Stimulated activated CD4-positive, alpha-beta T cell treated with anti-CD3 and anti-CD28 coated beads, Interleukin-15, amount 100 ng/mL, for 24 hours (primary cell): Measurements from ENCODE around the gene OR4C3.
"Not testable (repeated sequence)": the region's sequence is repeated elsewhere in the genome, so short reads cannot be mapped to it uniquely, and the experiment has no call there.

ENCODE experiments used
- DNase-seq: peaks from one replicate; pipeline ENCODE4 v3.0.0-alpha.2; 2020

The OR4C3 gene

DNA sequence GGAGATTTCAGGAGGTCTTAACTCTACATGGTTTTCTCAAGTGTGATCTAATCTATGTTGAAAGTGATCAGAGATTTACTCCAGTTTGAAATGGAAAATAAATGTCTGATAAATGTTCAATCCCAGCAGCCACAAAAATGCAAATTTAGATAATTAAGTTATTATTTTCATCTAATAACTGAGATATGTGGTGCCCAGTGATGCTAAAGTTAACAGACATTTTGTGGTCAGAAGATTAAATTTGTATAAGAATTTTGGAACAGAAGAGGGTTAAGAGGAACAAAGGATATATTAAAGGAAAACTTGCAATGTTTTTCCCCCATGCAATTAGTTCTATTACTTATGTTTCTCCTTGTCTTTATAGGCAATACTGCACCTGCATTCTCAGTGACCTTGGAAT, at the start of gene OR4C3:
Gene OR4C3 (plus strand): TSS at position 301 of the 400 bp plus-strand sequence. CDS start 102 bp downstream, outside the sequence.
- not testable (repeated sequence) for DNase-seq

- DNase-seq: no peak
Observed at GRCh38 chr11:48305923-48306322, 18.8 kb upstream of the OR4C3 start, which contains the start of gene OR4S1. OR4S1 (plus strand) TSS chr11:48306223; CDS start chr11:48306223, 0 bp downstream.

DNA sequence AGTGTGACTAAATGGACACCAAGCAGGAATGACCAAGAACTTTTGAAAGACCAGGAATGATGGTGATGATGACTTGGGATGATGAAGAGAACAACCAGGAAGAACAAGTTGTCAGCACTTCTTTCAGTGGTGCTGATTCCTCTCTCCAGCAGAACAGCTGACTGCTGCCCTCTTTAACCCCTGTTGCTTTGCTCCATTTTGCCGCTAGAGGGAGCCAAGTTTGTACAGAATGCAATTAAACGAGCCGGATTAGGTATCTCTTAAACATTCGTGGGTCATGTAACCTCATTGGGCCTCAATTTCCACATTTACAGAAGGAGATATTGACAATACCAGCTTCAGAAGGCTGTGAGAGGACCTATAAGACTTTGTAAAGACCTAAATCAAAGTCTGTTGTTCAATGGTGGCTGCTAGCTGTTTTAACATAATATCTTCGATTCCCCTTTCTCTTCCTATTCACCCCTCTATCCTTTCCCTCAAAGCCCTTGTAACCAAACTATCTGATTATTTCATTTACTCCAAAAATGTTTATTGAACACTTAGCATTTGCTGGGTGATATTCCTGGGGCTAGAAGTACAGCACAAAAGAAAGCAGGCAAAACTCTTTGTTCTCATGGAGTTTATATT, 16.8 kb upstream of the OR4C3 start:
- peak; percentile 78 for DNase-seq

DNA sequence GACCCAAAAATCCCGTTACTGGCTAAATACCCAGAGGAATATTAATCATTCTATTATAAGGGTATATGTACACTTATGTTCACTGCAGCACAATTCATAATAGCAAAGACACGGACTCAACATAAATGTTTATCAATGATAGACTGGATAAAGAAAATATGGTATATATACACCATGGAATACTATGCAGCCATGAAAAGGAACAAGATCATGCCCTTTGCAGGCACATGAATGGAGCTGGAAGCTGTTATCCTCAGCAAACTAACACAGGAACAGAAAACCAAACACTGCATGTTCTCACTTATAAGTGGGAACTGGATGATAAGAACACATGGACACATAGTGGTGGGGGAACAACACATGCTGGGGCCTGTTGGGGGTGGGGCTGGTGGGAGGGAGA, 11.1 kb upstream of the OR4C3 start:
- not testable (repeated sequence) for DNase-seq

- DNase-seq: not testable (repeated sequence)
Observed at GRCh38 chr11:48319813-48320212, 4.9 kb upstream of the OR4C3 start.

- no peak for DNase-seq
Observed at GRCh38 chr11:48341466-48341865, 16.7 kb downstream of the OR4C3 start.

DNA sequence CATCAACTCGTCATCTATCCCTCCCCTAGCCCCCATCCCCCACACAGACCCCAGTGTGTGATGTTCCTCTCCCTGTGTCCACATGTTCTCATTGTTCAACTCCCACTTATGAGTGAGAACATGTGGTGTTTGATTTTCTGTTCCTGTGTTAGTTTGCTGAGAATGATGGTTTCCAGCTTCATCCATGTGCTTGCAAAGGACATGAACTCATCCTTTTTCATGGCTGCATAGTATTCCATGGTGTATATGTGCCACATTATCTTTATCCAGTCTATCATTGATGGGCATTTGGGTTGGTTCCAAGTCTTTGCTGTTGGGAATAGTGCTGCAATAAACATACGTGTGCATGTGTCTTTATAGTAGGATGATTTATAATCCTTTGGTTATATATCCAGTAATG, 17.8 kb downstream of the OR4C3 start:
- not testable (repeated sequence) for DNase-seq

DNA sequence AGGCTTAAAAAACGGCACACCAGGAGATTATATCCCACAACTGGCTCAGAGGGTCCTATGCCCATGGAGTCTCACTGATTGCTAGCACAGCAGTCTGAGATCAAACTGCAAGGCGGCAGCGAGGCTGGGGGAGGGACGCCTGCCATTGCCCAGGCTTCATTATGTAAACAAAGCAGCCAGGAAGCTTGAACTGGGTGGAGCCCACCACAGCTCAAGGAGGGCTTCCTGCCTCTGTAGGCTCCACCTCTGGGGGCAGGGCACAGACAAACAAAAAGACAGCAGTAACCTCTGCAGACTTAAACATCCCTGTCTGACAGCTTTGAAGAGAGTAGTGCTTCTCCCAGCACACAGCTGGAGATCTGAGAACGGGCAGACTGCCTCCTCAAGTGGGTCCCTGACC, 21.6 kb downstream of the OR4C3 start:
- not testable (repeated sequence) for DNase-seq

DNA sequence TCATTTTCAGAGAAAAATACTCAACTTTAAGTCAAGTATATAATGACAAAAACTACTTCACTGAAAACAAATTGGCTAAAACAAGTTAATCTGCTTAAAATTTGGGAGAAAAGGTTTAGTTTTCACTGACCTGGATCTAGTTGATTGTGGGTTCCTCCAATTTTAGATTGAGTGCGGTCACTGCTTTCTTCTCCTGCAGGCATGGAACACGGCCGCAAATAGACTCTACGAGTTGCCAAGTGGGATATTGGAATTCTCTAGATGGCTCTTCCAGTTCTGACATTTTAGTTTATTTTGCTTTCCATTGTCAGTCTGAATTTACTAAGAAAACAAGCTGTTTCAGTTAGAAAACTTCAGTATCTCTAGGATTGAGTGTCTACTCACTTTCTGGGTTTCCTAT, 29.3 kb downstream of the OR4C3 start:
- DNase-seq: no peak

DNA sequence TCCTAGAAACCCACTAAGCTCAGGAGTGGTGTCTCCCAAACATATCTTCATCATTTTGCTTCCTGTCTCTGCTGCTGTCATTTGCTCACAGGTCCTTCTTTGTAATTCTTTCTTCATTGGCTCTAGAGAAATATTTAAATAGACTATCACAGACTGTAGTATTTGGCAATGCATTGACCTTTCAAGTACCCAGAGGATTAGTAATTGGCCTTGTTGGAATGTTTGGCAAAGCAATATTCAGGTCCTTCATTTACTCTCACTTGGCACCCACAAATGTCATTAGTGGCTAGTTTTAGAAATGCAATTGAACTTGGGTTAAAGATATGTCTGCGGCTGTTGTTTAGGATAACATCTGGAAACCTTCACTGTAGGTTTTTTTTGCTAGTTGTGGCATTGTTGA, 30.0 kb downstream of the OR4C3 start:
- DNase-seq: no peak

- not testable (repeated sequence) for DNase-seq
Observed at GRCh38 chr11:48361289-48361688, 36.6 kb downstream of the OR4C3 start.

GRCh38 chr11:48366365-48366764, 41.6 kb downstream of the OR4C3 start, which contains the start of gene OR4C5:
OR4C5 (minus strand) TSS chr11:48366465; CDS start chr11:48366465, 0 bp downstream.
- DNase-seq: no peak
